SK-N-SH treated with all-trans-retinoic acid at 6 μM for 48 hours (cell line): ENCODE measurements around the gene SGPL1.
A peak's percentile ranks its signal among the peaks of the same experiment; 100 is the strongest.

Source experiments
- ATAC-seq: fragments of 200-7000 bp; cut with Tn5 transposase; 3 replicates; pipeline ENCODE4 v1.9.1; 2020; ENCODE audit warnings: mild to moderate bottlenecking, moderate library complexity
- ARNTL ChIP-seq: fragments of 450-650 bp; formaldehyde crosslinking; IDR thresholded peaks from 2 replicates; pipeline ENCODE4 v1.5.0; 2020; ENCODE audit warnings: low read depth, mild to moderate bottlenecking, moderate library complexity, borderline replicate concordance
- BACH2 ChIP-seq: fragments of 250-450 bp; sonication (Bioruptor Pico); IDR thresholded peaks from 2 replicates; pipeline ENCODE4 v1.9.0; 2021; ENCODE audit warnings: mild to moderate bottlenecking, borderline replicate concordance
- CREB5 ChIP-seq: fragments of 250-450 bp; sonication (Bioruptor Pico); IDR thresholded peaks from 2 replicates; pipeline ENCODE4 v1.5.1; 2020; ENCODE audit warnings: low read depth, mild to moderate bottlenecking, moderate library complexity
- CSDC2 ChIP-seq: fragments of 250-450 bp; sonication (Bioruptor Pico); IDR thresholded peaks from 2 replicates; pipeline ENCODE4 v1.5.0; 2020; ENCODE audit warnings: mild to moderate bottlenecking, moderate library complexity
- CSRNP3 ChIP-seq: fragments of 250-450 bp; sonication (Bioruptor Pico); IDR thresholded peaks from 2 replicates; pipeline ENCODE4 v1.5.1; 2021; ENCODE audit warnings: mild to moderate bottlenecking, moderate library complexity
- ESRRG ChIP-seq: fragments of 250-450 bp; sonication (Bioruptor Pico); IDR thresholded peaks from 2 replicates; pipeline ENCODE4 v1.6.1; 2021; ENCODE audit warnings: mild to moderate bottlenecking
- GLIS3 ChIP-seq: fragments of 250-450 bp; sonication (Bioruptor Pico); IDR thresholded peaks from 2 replicates; pipeline ENCODE4 v1.5.0; 2020; ENCODE audit warnings: mild to moderate bottlenecking, moderate library complexity
- ISL1 ChIP-seq: fragments of 250-450 bp; sonication (Bioruptor Pico); IDR thresholded peaks from 2 replicates; pipeline ENCODE4 v2.1.2; 2022; ENCODE audit warnings: mild to moderate bottlenecking, moderate library complexity
- OSR1 ChIP-seq: fragments of 250-450 bp; sonication (Bioruptor Pico); IDR thresholded peaks from 2 replicates; pipeline ENCODE4 v1.8.0; 2022; ENCODE audit warnings: moderate library complexity, mild to moderate bottlenecking, inconsistent platforms
- PATZ1 ChIP-seq: fragments of 250-450 bp; sonication (Bioruptor Pico); IDR thresholded peaks from 2 replicates; pipeline ENCODE4 v1.8.0; 2020; ENCODE audit warnings: mild to moderate bottlenecking, moderate library complexity, borderline replicate concordance
- POU6F1 ChIP-seq: fragments of 250-450 bp; sonication (Bioruptor Pico); IDR thresholded peaks from 2 replicates; pipeline ENCODE4 v1.8.0; 2021; ENCODE audit warnings: low read depth, mild to moderate bottlenecking, moderate library complexity, borderline replicate concordance
- PPARA ChIP-seq: fragments of 250-450 bp; sonication (Bioruptor Pico); IDR thresholded peaks from 2 replicates; pipeline ENCODE4 v1.5.0; 2020; ENCODE audit warnings: mild to moderate bottlenecking, borderline replicate concordance
- RARB ChIP-seq: fragments of 250-450 bp; sonication (Bioruptor Pico); IDR thresholded peaks from 2 replicates; pipeline ENCODE4 v1.8.0; 2021; ENCODE audit warnings: mild to moderate bottlenecking, moderate library complexity
- SNAI2 ChIP-seq: fragments of 250-450 bp; sonication (Bioruptor Pico); IDR thresholded peaks from 2 replicates; pipeline ENCODE4 v1.5.0; 2020; ENCODE audit warnings: mild to moderate bottlenecking, moderate library complexity
- TCF4 ChIP-seq: fragments of 250-450 bp; sonication (Bioruptor Pico); IDR thresholded peaks from 2 replicates; pipeline ENCODE4 v1.8.0; 2021; ENCODE audit warnings: mild to moderate bottlenecking, moderate library complexity, borderline replicate concordance
- TOX ChIP-seq: fragments of 250-450 bp; sonication (Bioruptor Pico); IDR thresholded peaks from 2 replicates; pipeline ENCODE4 v1.8.0; 2021; ENCODE audit warnings: mild to moderate bottlenecking, moderate library complexity, borderline replicate concordance
- TSHZ2 ChIP-seq: fragments of 250-450 bp; sonication (Bioruptor Pico); IDR thresholded peaks from 2 replicates; pipeline ENCODE4 v1.5.0; 2020; ENCODE audit warnings: mild to moderate bottlenecking, moderate library complexity
- ZC3H10 ChIP-seq: fragments of 250-450 bp; sonication (Bioruptor Pico); IDR thresholded peaks from 2 replicates; pipeline ENCODE4 v1.5.1; 2021; ENCODE audit warnings: mild to moderate bottlenecking, moderate library complexity
- ZFP30 ChIP-seq: fragments of 450-650 bp; formaldehyde crosslinking; IDR thresholded peaks from 2 replicates; pipeline ENCODE4 v1.5.0; 2022; ENCODE audit warnings: mild to moderate bottlenecking, moderate library complexity
- ZNF565 ChIP-seq: fragments of 450-650 bp; formaldehyde crosslinking; conservative IDR thresholded peaks from 2 replicates; pipeline ENCODE4 v1.5.0; 2020; ENCODE audit warnings: low read depth, mild to moderate bottlenecking, moderate library complexity
- ZNF70 ChIP-seq: fragments of 450-650 bp; formaldehyde crosslinking; IDR thresholded peaks from 2 replicates; pipeline ENCODE4 v1.5.0; 2020; ENCODE audit warnings: mild to moderate bottlenecking, moderate library complexity
- ZNF8 ChIP-seq: fragments of 450-650 bp; formaldehyde crosslinking; IDR thresholded peaks from 2 replicates; pipeline ENCODE4 v1.5.0; 2020; ENCODE audit warnings: mild to moderate bottlenecking, moderate library complexity

The SGPL1 gene

GRCh38 chr10:70830164-70830563, 14.4 kb downstream of the SGPL1 start:
- TF ChIP-seq PATZ1 (CRISPR knock-in tag) (no peak), TSHZ2 (CRISPR knock-in tag) (no peak), ESRRG (CRISPR knock-in tag) (no peak), ISL1 (no peak), TOX (CRISPR knock-in tag) (no peak)
- no peak for ATAC-seq

GRCh38 chr10:70832221-70832620, 16.5 kb downstream of the SGPL1 start:
- TF ChIP-seq ESRRG (CRISPR knock-in tag) (no peak), BACH2 (CRISPR knock-in tag) (no peak), RARB (CRISPR knock-in tag) (no peak), ZFP30 (CRISPR knock-in tag) (no peak)
- peak; percentile 35; the same call in 2 of the 3 replicates for ATAC-seq

- peak; percentile 89 for ATAC-seq
- TF ChIP-seq OSR1 (CRISPR knock-in tag) (no peak), SNAI2 (no peak), PPARA (CRISPR knock-in tag) (no peak), BACH2 (CRISPR knock-in tag) (no peak), ARNTL (CRISPR knock-in tag) (no peak)
These were observed 17.2 kb downstream of the SGPL1 start for GRCh38 chr10:70832852-70833528.

GRCh38 chr10:70833601-70834000, 17.9 kb downstream of the SGPL1 start:
- no peak for ATAC-seq
- TF ChIP-seq CREB5 (CRISPR knock-in tag) (no peak), CSDC2 (CRISPR knock-in tag) (no peak), TCF4 (CRISPR knock-in tag) (no peak), ZNF70 (CRISPR knock-in tag) (no peak), POU6F1 (CRISPR knock-in tag) (no peak), ZC3H10 (CRISPR knock-in tag) (no peak), TSHZ2 (CRISPR knock-in tag) (no peak), PATZ1 (CRISPR knock-in tag) (no peak), ZNF565 (no peak), ZNF8 (no peak), CSRNP3 (CRISPR knock-in tag) (no peak), GLIS3 (CRISPR knock-in tag) (no peak)
